Measurements from ENCODE around the gene NDUFA7.

Gene NDUFA7

DNA sequence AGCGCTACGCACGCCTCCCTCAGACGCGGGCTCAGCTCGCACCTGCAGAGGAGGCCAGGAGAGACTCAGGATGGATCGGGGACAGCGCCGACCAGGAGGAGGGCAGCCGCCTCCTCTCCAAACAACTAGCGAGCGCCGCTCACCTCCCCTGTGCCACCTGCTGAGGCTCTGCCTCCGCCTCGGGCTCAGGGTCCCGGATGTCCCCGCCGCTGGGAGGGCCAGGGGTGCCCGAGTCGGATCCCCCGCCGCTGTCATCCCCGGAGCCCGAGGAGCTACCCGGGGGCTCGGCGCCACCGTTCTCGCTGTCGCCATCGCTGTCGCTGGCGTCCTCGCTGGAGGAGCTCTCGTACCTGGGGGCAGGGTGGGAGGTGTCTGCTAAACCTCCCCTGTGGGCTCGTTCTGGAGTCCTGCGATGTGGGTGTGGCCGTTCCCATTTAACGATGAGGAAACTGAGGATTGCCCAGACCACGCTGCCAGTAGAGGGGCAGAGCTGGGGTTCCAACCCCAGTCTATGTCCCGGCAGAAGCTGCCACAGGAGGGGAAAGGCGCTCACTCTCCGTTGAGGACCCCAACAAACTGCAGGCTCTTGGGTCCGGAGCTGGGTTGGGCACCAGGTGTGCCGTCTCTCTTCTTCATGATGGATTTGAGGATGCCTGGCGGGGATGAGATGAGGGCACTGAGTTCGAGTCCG lies 12.7 kb upstream of the NDUFA7 start:
- H3K4me3 ChIP-seq (ENCODE audit: low read depth, low read length) = no peak overlapping the region
- DNase-seq (ENCODE audit: low read depth) = no peak
- no peak for TF ChIP-seq CTCF (conservative IDR thresholded peaks at IDR 0.05; ENCODE audit: low read depth, low read length)

DNA sequence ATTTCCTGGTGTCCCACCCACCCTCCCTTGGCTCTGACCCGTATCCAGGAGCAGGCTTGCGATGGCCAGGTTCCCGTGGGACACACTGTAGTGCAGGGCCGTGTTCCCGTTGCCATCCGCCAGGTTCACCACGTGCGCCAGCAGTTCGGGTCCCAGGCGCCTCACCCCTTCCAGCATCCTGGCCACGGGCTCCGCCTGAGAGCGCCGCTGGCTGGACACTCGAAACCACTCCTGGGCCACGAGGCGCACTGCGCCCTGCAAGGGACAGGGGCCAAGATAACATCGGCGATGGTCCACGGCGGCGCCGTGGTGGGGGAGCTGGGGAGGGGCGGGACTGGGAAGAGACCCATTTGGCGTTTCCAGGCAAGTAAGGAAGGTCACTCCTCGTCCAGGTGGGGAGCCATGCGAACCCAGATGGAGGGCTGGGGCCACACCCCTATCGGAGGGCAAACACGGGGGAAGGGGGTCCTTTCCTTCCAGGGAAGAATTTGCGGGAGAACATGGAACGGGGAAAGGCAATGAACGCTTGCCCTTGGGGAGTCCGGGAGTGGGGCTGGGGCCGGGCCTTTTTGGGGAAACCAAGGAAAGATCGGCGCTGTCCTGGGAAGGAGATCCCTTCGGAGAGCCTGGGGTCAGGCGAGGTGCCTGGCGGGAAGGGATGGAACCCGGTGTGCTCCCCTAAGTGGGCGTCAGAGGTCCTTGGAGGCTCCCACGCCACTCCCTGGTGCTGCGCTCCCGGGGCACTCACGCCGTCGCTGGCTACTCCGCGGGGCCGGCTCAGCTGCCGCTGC lies 12.0 kb upstream of the NDUFA7 start:
- no peak for DNase-seq (ENCODE audit: low read depth)
- TF ChIP-seq CTCF (conservative IDR thresholded peaks at IDR 0.05; ENCODE audit: low read depth, low read length) = no peak
- no peak overlapping the region for H3K4me3 ChIP-seq (ENCODE audit: low read depth, low read length)

DNA sequence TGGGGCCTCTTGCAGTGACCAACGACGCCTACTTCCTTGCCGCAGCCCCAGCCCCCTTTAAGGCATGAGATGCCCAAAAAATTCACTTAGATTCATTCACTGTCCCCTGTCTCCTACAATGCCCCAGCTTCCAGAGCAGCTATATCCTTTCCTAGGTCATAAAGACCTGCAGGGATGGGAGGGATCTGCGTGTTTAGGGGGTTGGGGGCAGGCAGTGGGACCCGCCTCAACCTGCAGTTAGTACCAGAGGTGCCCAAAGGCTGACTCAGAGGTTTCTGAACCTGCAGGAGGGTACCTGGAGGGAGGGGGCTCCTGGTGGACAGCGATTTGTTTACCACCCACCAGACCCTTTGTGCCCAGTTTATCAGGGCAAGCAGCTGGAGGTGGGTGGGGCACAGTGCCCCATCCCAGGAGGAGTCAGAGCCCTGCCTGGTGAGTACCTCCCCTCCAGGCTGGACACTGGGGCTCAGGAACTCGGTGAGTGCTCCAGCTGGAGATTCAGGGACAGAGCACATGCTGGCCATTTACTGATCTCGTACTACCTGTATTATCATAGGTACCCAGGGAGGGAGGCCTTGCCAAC lies 10.2 kb upstream of the NDUFA7 start:
- no peak overlapping the region for H3K4me3 ChIP-seq (ENCODE audit: low read depth, low read length)
- DNase-seq (ENCODE audit: low read depth) = no peak
- TF ChIP-seq CTCF (conservative IDR thresholded peaks at IDR 0.05; ENCODE audit: low read depth, low read length) = no peak

DNA sequence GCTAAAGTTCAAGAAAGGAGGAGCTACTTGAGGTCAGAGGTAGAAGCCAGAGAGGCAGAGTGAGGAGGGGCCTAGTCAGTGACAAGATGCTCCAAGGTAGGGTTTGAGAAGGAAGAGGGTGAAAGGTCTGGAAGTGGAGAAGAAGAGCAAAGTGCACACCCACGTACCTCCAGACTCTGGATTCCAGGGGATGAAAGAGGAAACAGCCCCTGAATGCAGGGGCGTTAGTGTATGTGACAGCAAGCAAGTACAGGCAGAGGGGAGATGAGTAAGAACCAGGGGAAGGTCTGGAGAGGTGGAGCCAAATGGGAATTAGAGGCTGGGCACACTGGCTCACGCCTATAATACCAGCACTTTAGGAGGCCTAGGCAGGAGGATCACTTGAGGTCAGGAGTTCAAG lies 8.8 kb upstream of the NDUFA7 start:
- no peak for DNase-seq (ENCODE audit: low read depth)
- no peak for TF ChIP-seq CTCF (conservative IDR thresholded peaks at IDR 0.05; ENCODE audit: low read depth, low read length)
- H3K4me3 ChIP-seq (ENCODE audit: low read depth, low read length) = no peak overlapping the region

DNA sequence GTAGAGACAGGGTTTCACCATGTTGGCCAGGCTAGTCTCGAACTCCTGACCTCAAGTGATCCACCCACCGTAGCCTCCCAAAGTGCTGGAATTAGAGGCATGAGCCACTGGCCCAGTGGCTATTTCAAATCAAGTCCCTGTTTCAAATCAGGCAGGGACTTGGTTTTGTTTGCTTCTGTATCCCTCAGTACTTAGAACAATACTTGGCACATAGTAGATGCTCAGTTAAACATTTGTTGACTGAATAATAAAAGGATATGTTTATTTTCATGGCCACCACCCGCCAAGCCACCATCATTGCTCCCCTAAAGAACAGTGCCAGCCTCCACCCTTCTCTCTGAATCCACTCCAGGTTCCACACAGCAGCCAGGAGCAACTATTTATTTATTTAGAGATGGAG lies 4.3 kb upstream of the NDUFA7 start:
- no peak overlapping the region for H3K4me3 ChIP-seq (ENCODE audit: low read depth, low read length)
- DNase-seq (ENCODE audit: low read depth) = no peak
- TF ChIP-seq CTCF (conservative IDR thresholded peaks at IDR 0.05; ENCODE audit: low read depth, low read length) = no peak

GRCh38 chr19:8324186-8325050 lies 3.2 kb upstream of the NDUFA7 start:
- H3K4me3 ChIP-seq (ENCODE audit: low read depth, low read length) = no peak overlapping the region
- peak; percentile 4 for TF ChIP-seq CTCF (conservative IDR thresholded peaks at IDR 0.05; ENCODE audit: low read depth, low read length)
- DNase-seq (ENCODE audit: low read depth) = no peak
